Stimulated activated CD4-positive, alpha-beta T cell treated with anti-CD3 and anti-CD28 coated beads, Interleukin-2, amount 100 ng/mL, for 48 hours (primary cell): ENCODE data around the gene TMBIM1.

Source experiments
- DNase-seq, 2 donors: peaks; one replicate each; pipeline ENCODE4 v3.0.0-alpha.2; 2020

TMBIM1 gene

DNA sequence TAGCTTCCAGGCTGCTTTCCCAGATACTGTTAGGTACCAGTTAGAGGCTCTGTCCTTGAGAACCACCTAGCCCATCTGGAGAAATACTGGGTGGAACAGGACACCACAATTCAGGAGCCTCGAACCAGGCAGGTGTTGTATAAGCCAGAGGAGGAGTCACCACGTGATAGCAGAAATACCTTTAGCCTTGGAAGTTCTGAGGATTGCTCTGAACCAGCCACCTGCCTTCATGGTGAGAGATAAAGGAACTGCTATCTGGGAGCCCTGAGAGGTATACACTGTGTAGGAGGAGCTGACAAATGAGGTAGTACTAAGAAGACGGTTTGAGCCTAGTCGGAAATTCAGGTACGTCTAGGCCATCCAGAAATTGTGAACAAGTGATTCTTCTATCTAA, 39.1 kb downstream of the TMBIM1 start:
- DNase-seq: no peak

GRCh38 chr2:218252509-218253231, 39.6 kb downstream of the TMBIM1 start:
- DNase-seq: no peak

DNA sequence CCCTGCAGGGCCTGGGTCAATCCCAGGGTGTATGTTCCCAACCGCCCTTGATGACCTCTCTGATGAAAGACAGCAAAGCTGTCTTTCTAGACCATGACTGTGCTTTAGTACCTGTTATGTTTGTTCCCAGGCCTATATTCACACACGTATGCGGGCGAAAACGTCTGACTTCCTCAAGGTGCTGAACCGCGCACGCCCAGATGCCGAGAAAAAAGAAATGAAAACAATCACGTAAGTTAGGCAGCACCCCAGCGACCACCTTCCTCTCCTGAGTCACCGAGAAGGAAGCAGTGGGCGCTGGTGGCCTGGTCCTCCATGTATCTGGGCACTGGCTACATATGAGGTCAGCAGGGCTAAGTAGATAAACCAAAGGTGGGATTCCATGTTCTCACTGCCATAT, 42.6 kb downstream of the TMBIM1 start:
- DNase-seq: no peak

- DNase-seq: no peak
Observed at GRCh38 chr2:218245214-218245613, 47.1 kb downstream of the TMBIM1 start.

GRCh38 chr2:218244665-218245064, 47.6 kb downstream of the TMBIM1 start:
- DNase-seq: no peak

GRCh38 chr2:218244204-218244603, 48.1 kb downstream of the TMBIM1 start:
- DNase-seq: no peak

DNA sequence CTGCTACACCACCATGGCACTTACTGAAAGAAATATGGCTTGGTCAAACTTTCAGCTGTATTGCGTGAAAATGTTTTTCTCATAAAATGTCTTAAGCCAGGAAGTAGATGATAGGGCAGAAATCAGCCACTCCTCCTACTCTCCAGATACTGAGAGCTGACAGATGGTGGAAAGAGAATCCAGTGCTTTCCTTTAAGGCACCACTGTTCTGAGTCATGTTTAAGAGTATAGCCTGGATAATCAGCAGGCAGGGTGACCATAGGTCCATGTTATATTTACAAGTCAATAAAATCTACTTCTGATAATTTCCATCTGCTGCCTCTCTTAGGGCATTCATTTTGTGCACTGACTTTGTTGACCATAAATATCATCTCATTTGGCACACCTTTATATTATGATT, 53.4 kb downstream of the TMBIM1 start:
- DNase-seq: no peak

DNA sequence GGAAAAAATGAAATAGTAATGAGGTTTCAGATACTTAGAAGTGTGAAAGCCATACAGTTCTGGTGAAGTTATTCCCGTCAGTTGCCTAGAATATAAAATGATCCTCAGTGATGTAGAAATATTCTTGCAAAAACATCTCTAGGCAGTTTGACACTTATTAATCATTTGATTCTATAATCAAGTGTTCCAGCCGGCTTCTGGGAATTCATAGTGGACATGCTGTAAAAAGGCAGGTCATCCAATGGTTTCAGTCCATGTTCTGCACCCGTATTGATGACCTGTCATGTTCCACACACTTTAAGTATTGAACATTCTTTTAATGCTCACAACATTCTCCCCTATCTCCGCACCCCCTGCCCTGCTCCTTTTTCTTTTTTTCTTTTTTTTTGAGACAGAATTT, 55.5 kb downstream of the TMBIM1 start:
- DNase-seq: no peak

- DNase-seq: no peak
Observed at GRCh38 chr2:218235017-218235416, 57.3 kb downstream of the TMBIM1 start.

- no peak for DNase-seq
Observed at GRCh38 chr2:218234521-218234920, 57.8 kb downstream of the TMBIM1 start.

- DNase-seq: no peak
Observed at GRCh38 chr2:218233543-218233942, 58.8 kb downstream of the TMBIM1 start.

GRCh38 chr2:218230882-218231281, 61.4 kb downstream of the TMBIM1 start:
- DNase-seq: peak in 1 of 2 donors; percentile 26

DNA sequence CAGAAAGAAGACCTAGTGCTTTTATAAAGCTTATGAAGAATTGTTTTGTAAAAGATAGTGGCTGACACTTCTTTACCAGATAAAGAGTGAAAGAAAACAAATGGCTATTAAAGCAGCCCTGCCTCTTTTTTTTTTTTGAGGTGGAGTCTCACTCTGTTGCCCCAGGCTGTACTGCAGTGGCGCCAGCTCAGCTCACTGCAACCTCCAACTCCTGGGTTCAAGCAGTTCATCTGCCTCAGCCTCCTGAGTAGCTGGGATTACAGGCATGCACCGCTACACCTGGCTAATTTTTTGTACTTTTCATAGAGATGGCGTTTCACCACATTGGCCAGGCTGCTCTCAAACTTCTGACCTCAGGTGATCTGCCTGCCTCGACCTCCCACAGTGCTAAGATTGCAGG, 62.5 kb downstream of the TMBIM1 start:
- no peak for DNase-seq

DNA sequence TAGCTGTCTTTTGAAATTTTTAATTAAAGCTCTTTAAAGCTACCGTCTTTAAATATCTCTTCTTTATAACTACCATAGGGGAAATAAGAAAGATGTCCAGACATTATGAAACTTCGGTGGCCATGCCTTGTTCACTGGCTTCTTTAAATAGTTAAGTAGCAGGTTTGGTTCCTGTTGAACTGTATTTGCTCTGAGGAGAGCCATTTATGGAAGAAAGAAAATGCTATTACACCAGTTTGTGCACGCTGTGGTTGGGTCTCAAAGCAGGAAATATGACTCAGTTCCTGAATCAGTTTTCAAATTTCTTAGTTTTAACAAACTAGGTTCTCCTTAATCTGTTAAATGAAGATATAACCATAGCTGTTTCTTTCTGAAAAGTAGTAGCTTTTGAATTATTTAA, 63.1 kb downstream of the TMBIM1 start:
- no peak for DNase-seq

GRCh38 chr2:218228366-218229090, 63.8 kb downstream of the TMBIM1 start:
- no peak for DNase-seq

GRCh38 chr2:218226903-218227302, 65.4 kb downstream of the TMBIM1 start:
- no peak for DNase-seq
